Measurements from ENCODE around the gene BET1. TPM values are rescaled to one million over a fixed set of nuclear protein-coding genes. Genes with fewer than 3 reads are reported as not detected.

BET1 gene
- total RNA-seq, 1 experiment from 2014 or later, result 43.2 TPM

DNA sequence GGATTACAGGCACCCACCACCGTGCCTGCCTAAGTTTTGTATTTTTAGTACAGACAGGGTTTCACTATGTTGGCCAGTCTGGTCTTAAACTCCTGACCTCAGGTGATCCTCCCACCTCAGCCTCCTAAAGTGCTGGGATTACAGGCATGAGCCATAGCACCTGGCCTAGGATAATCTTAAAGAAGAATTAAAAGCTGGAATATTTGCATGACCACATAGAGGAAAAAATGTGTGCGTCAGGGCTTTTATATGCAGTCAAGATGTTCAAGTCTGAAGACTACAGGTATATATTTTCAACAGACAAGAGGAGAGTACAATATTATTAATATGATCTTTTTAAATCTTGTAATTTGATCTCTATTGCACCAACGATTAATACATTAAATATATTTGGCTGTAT is 43.2 kb downstream of the BET1 start:
- DNase-seq (ENCODE audit: extremely low read depth, low read depth), result no peak

- no peak for DNase-seq (ENCODE audit: extremely low read depth, low read depth)
Measured at GRCh38 chr7:93958651-93959050, 45.5 kb downstream of the BET1 start.

- DNase-seq (ENCODE audit: extremely low read depth, low read depth), result no peak
Measured at GRCh38 chr7:93958216-93958615, 45.9 kb downstream of the BET1 start.

DNA sequence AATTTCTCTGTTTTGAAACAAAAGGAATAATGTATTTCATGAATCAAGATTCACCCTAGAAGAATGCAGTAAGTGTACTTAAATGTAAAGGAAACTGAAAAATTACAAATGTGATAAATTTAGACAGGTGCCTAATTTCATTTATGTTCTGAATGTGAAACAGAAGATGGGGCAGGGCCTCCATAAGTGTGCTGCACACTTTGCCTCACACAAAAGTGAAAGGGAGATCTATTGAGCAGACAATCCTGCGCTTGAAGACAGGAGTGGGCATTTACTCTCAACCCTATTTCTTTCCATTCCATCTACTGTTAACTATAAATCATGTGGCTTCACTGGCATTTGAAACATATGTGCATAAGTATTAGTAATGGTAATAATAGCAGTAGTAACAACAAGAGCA is 46.4 kb downstream of the BET1 start:
- DNase-seq (ENCODE audit: extremely low read depth, low read depth), result no peak

GRCh38 chr7:93955304-93955703 is 48.9 kb downstream of the BET1 start:
- DNase-seq (ENCODE audit: extremely low read depth, low read depth), result no peak

GRCh38 chr7:93949423-93949822 is 54.7 kb downstream of the BET1 start:
- DNase-seq (ENCODE audit: extremely low read depth, low read depth), result no peak

DNA sequence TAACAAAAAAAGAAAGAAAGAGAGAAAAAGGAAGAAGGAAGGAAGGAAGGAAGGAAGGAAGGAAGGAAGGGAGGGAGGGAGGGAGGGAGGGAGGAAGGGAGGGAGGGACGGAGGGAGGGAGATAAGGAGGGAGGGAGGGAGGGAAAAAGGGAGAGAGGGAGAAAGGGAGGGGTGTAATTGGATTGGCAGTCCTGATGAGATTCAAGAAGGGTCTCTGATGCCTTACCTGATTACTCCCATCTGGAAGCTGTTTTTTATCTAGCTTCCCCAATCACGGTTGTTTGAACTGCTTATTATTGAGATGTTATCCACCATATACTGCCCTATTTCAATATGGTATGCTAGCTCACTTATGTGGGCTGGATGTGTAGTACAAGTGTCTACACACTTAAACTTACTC is 55.3 kb downstream of the BET1 start:
- no peak for DNase-seq (ENCODE audit: extremely low read depth, low read depth)

- DNase-seq (ENCODE audit: extremely low read depth, low read depth), result no peak
Measured at GRCh38 chr7:93948106-93948505, 56.0 kb downstream of the BET1 start.

GRCh38 chr7:93945756-93946535 is 58.2 kb downstream of the BET1 start:
- DNase-seq (ENCODE audit: extremely low read depth, low read depth), result no peak

- no peak for DNase-seq (ENCODE audit: extremely low read depth, low read depth)
Measured at GRCh38 chr7:93945083-93945482, 59.1 kb downstream of the BET1 start.

DNA sequence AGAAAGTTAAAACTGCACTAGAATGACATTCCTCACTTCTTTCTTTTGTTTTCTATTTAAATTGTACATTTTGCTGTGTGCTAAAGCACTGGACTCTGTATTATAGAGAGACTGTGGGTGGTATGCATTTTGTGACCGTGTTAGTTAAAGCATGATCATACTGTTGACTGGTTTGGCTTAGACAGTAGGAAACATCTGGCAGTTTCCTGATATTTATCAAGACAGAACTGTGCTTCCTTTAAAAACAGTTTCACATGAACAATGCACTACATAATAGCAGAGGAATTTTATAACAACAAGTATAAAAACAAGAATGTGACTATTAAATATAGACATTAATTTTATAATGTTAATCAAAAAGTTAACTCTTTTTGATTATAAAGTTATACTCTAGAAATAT is 59.5 kb downstream of the BET1 start:
- DNase-seq (ENCODE audit: extremely low read depth, low read depth), result no peak

GRCh38 chr7:93943816-93944540 is 60.2 kb downstream of the BET1 start:
- no peak for DNase-seq (ENCODE audit: extremely low read depth, low read depth)

Other genes with a start within 250 kb of the BET1 start
- gene TFPI2, start 113.6 kb downstream of the BET1 start, total RNA-seq (2014; rRNA removed; shearing (Covaris generic)), result 976 and 998 TPM in 2 replicates
- 0.47 and 0.61 TPM in 2 replicates for gene GNGT1, start 97.8 kb downstream of the BET1 start, total RNA-seq (2014; rRNA removed; shearing (Covaris generic))
- gene GNG11, start 82.6 kb downstream of the BET1 start, total RNA-seq (2014; rRNA removed; shearing (Covaris generic)), result 62.8 and 66.1 TPM in 2 replicates